H1 (cell line): ENCODE measurements around the gene TNFAIP1. TPM values are rescaled to one million over a fixed set of nuclear protein-coding genes. Genes with fewer than 3 reads are reported as not detected.
A peak's percentile ranks its signal among the peaks of the same experiment; 100 is the strongest.

Experiments used
- BCL11A ChIP-seq, 2 experiments: IDR thresholded peaks; one replicate each; pipeline ENCODE4 v1.6.1; 2011; ENCODE audit warnings: low read depth in 2 of 2, low read length in 2 of 2, mild to moderate bottlenecking in 2 of 2
- CEBPB ChIP-seq: IDR thresholded peaks from 2 replicates; pipeline ENCODE4 v1.6.1; 2012; ENCODE audit warnings: low read depth, low read length
- CHD7 ChIP-seq: fragments of 300-600 bp; sonication (generic); IDR thresholded peaks from 2 replicates; pipeline ENCODE4 v1.7.1; 2012; ENCODE audit warnings: low read length, moderate library complexity, mild to moderate bottlenecking, inconsistent platforms; ENCODE audit not compliant: insufficient replicate concordance
- EP300 ChIP-seq, 2 experiments: IDR thresholded peaks; 1 replicate in 1 of 2; 2 replicates in 1 of 2; pipeline ENCODE4 v1.6.1; 2011 to 2012; ENCODE audit warnings: low read depth in 2 of 2, low read length in 2 of 2, mild to moderate bottlenecking in 2 of 2, borderline replicate concordance in 1 of 2, inconsistent platforms in 1 of 2, moderate library complexity in 1 of 2
- RFX5 ChIP-seq: IDR thresholded peaks from 2 replicates; pipeline ENCODE4 v1.6.1; 2011; ENCODE audit warnings: low read depth, low read length, improper control_type of control experiment, borderline replicate concordance
- RNF2 ChIP-seq: fragments of 200-900, 300-1000 bp; sonication (generic); IDR thresholded peaks from 2 replicates; pipeline ENCODE4 v1.7.1; 2016; ENCODE audit warnings: borderline replicate concordance, low read depth, mild to moderate bottlenecking, antibody characterized with exemption, low read length; ENCODE audit not compliant: poor library complexity, severe bottlenecking; ENCODE audit errors: missing control alignments
- TBP ChIP-seq: IDR thresholded peaks from 2 replicates; pipeline ENCODE4 v1.6.1; 2011; ENCODE audit warnings: low read depth, low read length, improper control_type of control experiment
- USF2 ChIP-seq: IDR thresholded peaks from 2 replicates; pipeline ENCODE4 v1.6.1; 2011; ENCODE audit warnings: low read length, improper control_type of control experiment
- polyA plus RNA-seq, 7 experiments: library from polyadenylated mRNA; depleted of rRNA in 3 of 7; stranded (reverse) in 5 of 7; unstranded in 2 of 7; fragments of >200 nt in 5 of 7; fragments of 200-250 nt in 2 of 7; gene quantifications; 1 replicate in 5 of 7; 2 replicates in 1 of 7; 4 replicates in 1 of 7; pipeline versions ENCODE4 v1.2.1 to v1.2.3, GENCODE V29; 2011 to 2013; ENCODE audit warnings: missing spikeins in 2 of 7, mixed read lengths in 2 of 7
- total RNA-seq: library from RNA; stranded (reverse); fragmentation: NEBNext Ultra II Directional; extraction: Animal tissue kit (Norgen Biotek cat#: 25700); gene quantifications from 2 replicates; pipeline ENCODE4 v1.2.1, GENCODE V29; 2021

TNFAIP1 gene
- total and polyA plus RNA-seq, 2 of the 8 experiments (the other 6 are each of a cell fraction or from before 2014, with no cell fraction given): 16.9 to 19.5 TPM

GRCh38 chr17:28384281-28385036 is 48.9 kb downstream of the TNFAIP1 start (continued):
- TF ChIP-seq CHD7 (no peak), BCL11A (IDR thresholded peaks at IDR 0.05; ENCODE audit: low read depth in 2 of 2, low read length in 2 of 2) (no peak), RFX5 (no peak), RNF2 (peak; percentile 32), CEBPB (no peak), TBP (no peak), USF2 (no peak), EP300 (IDR thresholded peaks at IDR 0.05; ENCODE audit: borderline replicate concordance in 1 of 2, low read depth in 2 of 2, low read length in 2 of 2) (no peak)
